HG03469 (cell line): ENCODE measurements around the gene MVB12A.

Source experiments
- ATAC-seq: cut with Tn5 transposase; IDR thresholded peaks from one replicate; pipeline ENCODE4 v1.9.1; 2021; ENCODE audit warnings: mild to moderate bottlenecking, moderate library complexity, moderate number of reproducible peaks; ENCODE audit not compliant: unreplicated experiment

MVB12A gene

GRCh38 chr19:17469481-17470067, 49.7 kb downstream of the MVB12A start:
- peak; percentile 32 for ATAC-seq

- ATAC-seq: peak; percentile 72
These were observed 50.4 kb downstream of the MVB12A start, which contains the start of gene SLC27A1 for GRCh38 chr19:17470068-17470841. TSS of gene SLC27A1 (plus strand) at chr19:17470524. CDS start at chr19:17470541, 17 bp downstream.

GRCh38 chr19:17471410-17472125, 51.7 kb downstream of the MVB12A start:
- no peak for ATAC-seq

GRCh38 chr19:17473041-17473440, 53.2 kb downstream of the MVB12A start:
- ATAC-seq: no peak
